Fibroblast of mammary gland (primary cell): ENCODE data around the gene PTPRS.

Experiments used
- DNase-seq: peaks from one replicate; pipeline ENCODE4 v3.0.0-alpha.2; 2010; ENCODE audit warnings: low read depth
- H3K4me3 ChIP-seq: 2 replicates; pipeline ENCODE4 v1.5.1; 2011; ENCODE audit warnings: low read depth, mild to moderate bottlenecking, low read length, moderate library complexity; ENCODE audit not compliant: control insufficient read depth
- TF ChIP-seq, protein P1 (sequence below): conservative IDR thresholded peaks from 2 replicates; pipeline ENCODE4 v1.5.1; 2011; ENCODE audit warnings: low read depth, low read length, inconsistent platforms; ENCODE audit not compliant: control insufficient read depth, insufficient read depth

Gene PTPRS

GRCh38 chr19:5361407-5361806 lies 20.8 kb upstream of the PTPRS start:
- TF ChIP-seq, protein P1, sequence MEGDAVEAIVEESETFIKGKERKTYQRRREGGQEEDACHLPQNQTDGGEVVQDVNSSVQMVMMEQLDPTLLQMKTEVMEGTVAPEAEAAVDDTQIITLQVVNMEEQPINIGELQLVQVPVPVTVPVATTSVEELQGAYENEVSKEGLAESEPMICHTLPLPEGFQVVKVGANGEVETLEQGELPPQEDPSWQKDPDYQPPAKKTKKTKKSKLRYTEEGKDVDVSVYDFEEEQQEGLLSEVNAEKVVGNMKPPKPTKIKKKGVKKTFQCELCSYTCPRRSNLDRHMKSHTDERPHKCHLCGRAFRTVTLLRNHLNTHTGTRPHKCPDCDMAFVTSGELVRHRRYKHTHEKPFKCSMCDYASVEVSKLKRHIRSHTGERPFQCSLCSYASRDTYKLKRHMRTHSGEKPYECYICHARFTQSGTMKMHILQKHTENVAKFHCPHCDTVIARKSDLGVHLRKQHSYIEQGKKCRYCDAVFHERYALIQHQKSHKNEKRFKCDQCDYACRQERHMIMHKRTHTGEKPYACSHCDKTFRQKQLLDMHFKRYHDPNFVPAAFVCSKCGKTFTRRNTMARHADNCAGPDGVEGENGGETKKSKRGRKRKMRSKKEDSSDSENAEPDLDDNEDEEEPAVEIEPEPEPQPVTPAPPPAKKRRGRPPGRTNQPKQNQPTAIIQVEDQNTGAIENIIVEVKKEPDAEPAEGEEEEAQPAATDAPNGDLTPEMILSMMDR = no peak
- DNase-seq = no peak
- H3K4me3 ChIP-seq = no peak overlapping the region

- DNase-seq = peak; percentile 57
- H3K4me3 ChIP-seq = no peak overlapping the region
- TF ChIP-seq, protein P1 = no peak
Measured at GRCh38 chr19:5360003-5360780, 19.6 kb upstream of the PTPRS start.

DNA sequence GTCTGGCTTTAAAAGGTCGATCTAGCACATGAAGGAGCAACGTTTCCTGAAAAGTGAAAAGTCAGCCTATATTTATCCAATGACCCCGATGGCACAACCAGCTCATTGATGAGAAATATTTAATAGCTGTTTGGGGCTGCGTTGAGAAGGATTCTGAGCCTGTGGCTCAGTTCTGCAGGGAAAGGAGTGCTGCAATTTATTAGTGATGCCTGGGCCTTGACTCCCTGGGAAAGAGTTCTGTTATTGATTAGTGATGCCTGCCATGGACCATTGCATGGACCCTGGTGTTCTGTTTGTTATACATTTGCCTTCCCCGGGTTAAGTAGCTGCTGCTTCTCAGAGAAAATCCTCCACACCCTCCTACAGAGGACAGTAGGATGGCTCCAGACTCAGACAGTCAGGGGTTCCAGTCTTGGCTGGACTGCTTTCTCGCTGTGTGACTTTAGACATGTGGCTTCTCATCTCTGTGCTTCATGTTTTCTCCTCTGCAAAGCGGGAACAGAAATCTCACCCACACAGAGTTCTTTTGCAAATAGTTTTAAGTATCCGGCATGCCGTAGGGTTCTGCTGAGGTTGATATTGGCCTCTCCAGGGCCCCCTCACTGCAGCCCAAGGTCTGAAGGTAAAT lies 17.7 kb upstream of the PTPRS start:
- DNase-seq = peak; percentile 21
- TF ChIP-seq, protein P1 = no peak

GRCh38 chr19:5357584-5357983 lies 17.0 kb upstream of the PTPRS start:
- DNase-seq = no peak
- no peak overlapping the region for H3K4me3 ChIP-seq
- TF ChIP-seq, protein P1 = no peak

More for the DNA sequence above, 17.7 kb upstream of the PTPRS start:
- H3K4me3 ChIP-seq = no peak overlapping the region

- TF ChIP-seq, protein P1 = no peak
- no peak overlapping the region for H3K4me3 ChIP-seq
- DNase-seq = no peak
Measured at GRCh38 chr19:5356918-5357317, 16.3 kb upstream of the PTPRS start.

GRCh38 chr19:5356428-5356827 lies 15.8 kb upstream of the PTPRS start:
- TF ChIP-seq, protein P1 = no peak
- no peak overlapping the region for H3K4me3 ChIP-seq
- DNase-seq = peak; percentile 28
